NCI-H1694 treated with DMSO at 0.1 percent for 48 hours (cell line): ENCODE measurements around the gene CSTF1.
"Not testable (repeated sequence)": the region's sequence is repeated elsewhere in the genome, so short reads cannot be mapped to it uniquely, and the experiment has no call there.

Source experiments
- DNase-seq: peaks from one replicate; lab custom pipeline; 2025; lab: John Stamatoyannopoulos, UW

CSTF1 gene

GRCh38 chr20:56409521-56409920 is 17.1 kb downstream of the CSTF1 start:
- DNase-seq: no peak

- no peak for DNase-seq
These were observed 17.5 kb downstream of the CSTF1 start for GRCh38 chr20:56409956-56410355.

- not testable (repeated sequence) for DNase-seq
These were observed 18.8 kb downstream of the CSTF1 start for GRCh38 chr20:56411287-56411686.

GRCh38 chr20:56411759-56412472 is 19.5 kb downstream of the CSTF1 start, which contains the start of gene CASS4:
Gene CASS4, plus strand, starts transcription at chr20:56412260. Its CDS starts 199 bp downstream, at chr20:56412459.
- no peak for DNase-seq

- no peak for DNase-seq
These were observed 20.0 kb downstream of the CSTF1 start for GRCh38 chr20:56412473-56412790.

GRCh38 chr20:56412949-56413348 is 20.5 kb downstream of the CSTF1 start:
- DNase-seq: no peak

- DNase-seq: no peak
These were observed 22.7 kb downstream of the CSTF1 start for GRCh38 chr20:56414842-56415765.

GRCh38 chr20:56417402-56417801 is 25.0 kb downstream of the CSTF1 start:
- no peak for DNase-seq

GRCh38 chr20:56417911-56418310 is 25.5 kb downstream of the CSTF1 start:
- DNase-seq: no peak

GRCh38 chr20:56418385-56418861 is 26.0 kb downstream of the CSTF1 start:
- no peak for DNase-seq

- DNase-seq: no peak
These were observed 27.6 kb downstream of the CSTF1 start for GRCh38 chr20:56420028-56420427.

GRCh38 chr20:56420940-56421688 is 28.7 kb downstream of the CSTF1 start:
- no peak for DNase-seq

- DNase-seq: no peak
These were observed 29.8 kb downstream of the CSTF1 start for GRCh38 chr20:56422076-56422823.

- no peak for DNase-seq
These were observed 30.4 kb downstream of the CSTF1 start for GRCh38 chr20:56422824-56423189.

GRCh38 chr20:56423211-56423610 is 30.8 kb downstream of the CSTF1 start:
- DNase-seq: no peak

GRCh38 chr20:56423886-56424285 is 31.4 kb downstream of the CSTF1 start:
- DNase-seq: no peak

GRCh38 chr20:56424931-56425330 is 32.5 kb downstream of the CSTF1 start:
- no peak for DNase-seq

- no peak for DNase-seq
These were observed 33.6 kb downstream of the CSTF1 start for GRCh38 chr20:56426026-56426425.

GRCh38 chr20:56426926-56427325 is 34.5 kb downstream of the CSTF1 start:
- no peak for DNase-seq

- DNase-seq: no peak
These were observed 35.4 kb downstream of the CSTF1 start for GRCh38 chr20:56427797-56428196.

GRCh38 chr20:56428410-56428809 is 36.0 kb downstream of the CSTF1 start:
- no peak for DNase-seq

GRCh38 chr20:56428881-56429280 is 36.4 kb downstream of the CSTF1 start:
- DNase-seq: no peak
